Neural progenitor cell (in vitro differentiated cells): ENCODE measurements around the gene VTA1. TPM values are rescaled to one million over a fixed set of nuclear protein-coding genes. Genes with fewer than 3 reads are reported as not detected.

Experiments
- DNase-seq: peaks from one replicate; pipeline ENCODE4 v3.0.0-alpha.2; 2016; ENCODE audit warnings: low spot score
- H2AFZ ChIP-seq: fragments of 200-600 bp; sonication (generic); replicated peaks from 2 replicates; pipeline ENCODE4 v1.6.1; 2016; ENCODE audit warnings: antibody characterized with exemption
- H3F3A ChIP-seq: fragments of 200-600 bp; sonication (generic); 2 replicates; pipeline ENCODE4 v1.6.1; 2016; ENCODE audit warnings: antibody characterized with exemption, low read depth
- H3K27ac ChIP-seq: fragments of 200-600 bp; sonication (generic); 2 replicates; pipeline ENCODE4 v1.5.1; 2016; ENCODE audit warnings: mild to moderate bottlenecking
- H3K27me3 ChIP-seq: fragments of 200-600 bp; sonication (generic); 2 replicates; pipeline ENCODE4 v1.6.1; 2016; ENCODE audit warnings: mild to moderate bottlenecking, moderate library complexity
- H3K36me3 ChIP-seq: fragments of 200-600 bp; sonication (generic); 2 replicates; pipeline ENCODE4 v1.5.1; 2016
- H3K4me1 ChIP-seq: fragments of 200-600 bp; sonication (generic); 2 replicates; pipeline ENCODE4 v1.6.1; 2016; ENCODE audit warnings: mixed run types
- H3K4me2 ChIP-seq: fragments of 200-600 bp; sonication (generic); 2 replicates; pipeline ENCODE4 v1.6.1; 2016
- H3K4me3 ChIP-seq: fragments of 200-600 bp; sonication (generic); 2 replicates; pipeline ENCODE4 v1.5.1; 2016
- H3K79me2 ChIP-seq: fragments of 200-600 bp; sonication (generic); 2 replicates; pipeline ENCODE4 v1.6.1; 2016; ENCODE audit warnings: low read depth
- H3K9ac ChIP-seq: fragments of 200-600 bp; sonication (generic); 2 replicates; pipeline ENCODE4 v1.6.1; 2016
- H3K9me3 ChIP-seq: fragments of 200-600 bp; sonication (generic); 2 replicates; pipeline ENCODE4 v1.5.1; 2016; ENCODE audit warnings: low read depth
- H4K20me1 ChIP-seq: fragments of 200-600 bp; sonication (generic); 2 replicates; pipeline ENCODE4 v1.6.1; 2016; ENCODE audit warnings: low read depth
- H3K27ac Mint-ChIP-seq: 3 replicates; pipeline ENCODE4 v1.8.0; 2021; ENCODE audit warnings: mixed read lengths
- H3K27me3 Mint-ChIP-seq: 2 replicates; pipeline ENCODE4 v1.8.0; 2022; ENCODE audit warnings: low read depth, mild to moderate bottlenecking, inconsistent platforms, moderate library complexity, mixed read lengths; ENCODE audit not compliant: insufficient read depth
- H3K36me3 Mint-ChIP-seq: 3 replicates; pipeline ENCODE4 v1.8.0; 2021; ENCODE audit warnings: mixed read lengths
- H3K4me1 Mint-ChIP-seq: 3 replicates; pipeline ENCODE4 v1.8.0; 2021; ENCODE audit warnings: mixed read lengths
- H3K4me3 Mint-ChIP-seq: 3 replicates; pipeline ENCODE4 v1.8.0; 2021; ENCODE audit warnings: mild to moderate bottlenecking, moderate library complexity, mixed read lengths
- H3K9me3 Mint-ChIP-seq: 3 replicates; pipeline ENCODE4 v1.8.0; 2020; ENCODE audit warnings: mixed read lengths
- CTCF ChIP-seq: fragments of 200-600 bp; sonication (generic); IDR thresholded peaks from 2 replicates; pipeline ENCODE4 v1.5.1; 2017; ENCODE audit warnings: antibody characterized with exemption, mild to moderate bottlenecking
- EZH2 ChIP-seq: fragments of 200-600 bp; sonication (generic); IDR thresholded peaks from 2 replicates; pipeline ENCODE4 v1.6.1; 2017; ENCODE audit warnings: antibody characterized with exemption, mild to moderate bottlenecking, moderate library complexity
- EZH2phosphoT487 ChIP-seq: fragments of 200-600 bp; sonication (generic); IDR thresholded peaks from 2 replicates; pipeline ENCODE4 v1.6.1; 2017; ENCODE audit warnings: antibody characterized with exemption
- total RNA-seq: library from RNA; depleted of rRNA; stranded (reverse); fragments of >200 nt; gene quantifications from 2 replicates; pipeline ENCODE4 v1.2.3, GENCODE V29; 2015; ENCODE audit warnings: low replicate concordance

VTA1 gene
- total RNA-seq, 1 donor from 2014 or later: 92.6 TPM

- H3K4me1 ChIP-seq: no peaks in the 10 kb centered on the region
- peaks cover 12% of the 10 kb centered on the region for H3K36me3 ChIP-seq
- no peaks in the 10 kb centered on the region for H3K79me2 ChIP-seq
- DNase-seq: no peak
- Mint-ChIP-seq H3K9me3 (no peaks in the 10 kb centered on the region), H3K4me1 (no peaks in the 10 kb centered on the region), H3K27me3 (no peaks in the 10 kb centered on the region), H3K4me3 (no peak overlapping the region), H3K36me3 (peaks cover 17% of the 10 kb centered on the region), H3K27ac (no peak overlapping the region)
- H4K20me1 ChIP-seq: no peaks in the 10 kb centered on the region
- TF ChIP-seq EZH2: no peak
- no peak for TF ChIP-seq CTCF
- TF ChIP-seq EZH2phosphoT487: no peak
- no peak overlapping the region for H3K4me3 ChIP-seq
- no peaks in the 10 kb centered on the region for H3K9me3 ChIP-seq
- no peaks in the 10 kb centered on the region for H3F3A ChIP-seq
- H3K4me2 ChIP-seq: no peak overlapping the region
- no peak overlapping the region for H2AFZ ChIP-seq
- H3K27me3 ChIP-seq: no peaks in the 10 kb centered on the region
- no peak overlapping the region for H3K9ac ChIP-seq
- H3K27ac ChIP-seq: no peak overlapping the region
These were observed 24.3 kb downstream of the VTA1 start for GRCh38 chr6:142171351-142171750.

- no peaks in the 10 kb centered on the region for H3K4me1 Mint-ChIP-seq
- H3K27ac ChIP-seq: no peak overlapping the region
- no peaks in the 10 kb centered on the region for H3K27me3 Mint-ChIP-seq
- TF ChIP-seq EZH2phosphoT487: no peak
- TF ChIP-seq CTCF: no peak
- H3K9me3 Mint-ChIP-seq: no peaks in the 10 kb centered on the region
- no peak for DNase-seq
- no peaks in the 10 kb centered on the region for H4K20me1 ChIP-seq
- no peaks in the 10 kb centered on the region for H3K9me3 ChIP-seq
- no peak overlapping the region for H2AFZ ChIP-seq
- no peak overlapping the region for H3K27ac Mint-ChIP-seq
- peaks cover 20% of the 10 kb centered on the region for H3K36me3 Mint-ChIP-seq
- no peaks in the 10 kb centered on the region for H3K4me1 ChIP-seq
- peaks cover 12% of the 10 kb centered on the region for H3K36me3 ChIP-seq
- no peak overlapping the region for H3K4me3 Mint-ChIP-seq
- no peaks in the 10 kb centered on the region for H3K79me2 ChIP-seq
- no peak overlapping the region for H3K4me2 ChIP-seq
- H3F3A ChIP-seq: no peaks in the 10 kb centered on the region
- no peaks in the 10 kb centered on the region for H3K27me3 ChIP-seq
- H3K4me3 ChIP-seq: no peak overlapping the region
- H3K9ac ChIP-seq: no peak overlapping the region
These were observed 25.7 kb downstream of the VTA1 start for GRCh38 chr6:142172758-142173157.

- Histone ChIP-seq H2AFZ (no peak overlapping the region), H3K4me1 (no peaks in the 10 kb centered on the region), H3K79me2 (no peaks in the 10 kb centered on the region), H3K9me3 (no peaks in the 10 kb centered on the region), H3K27ac (no peak overlapping the region), H3K4me3 (no peak overlapping the region), H3F3A (no peaks in the 10 kb centered on the region), H4K20me1 (no peaks in the 10 kb centered on the region), H3K4me2 (no peak overlapping the region), H3K36me3 (peaks cover 7% of the 10 kb centered on the region), H3K9ac (no peak overlapping the region), H3K27me3 (no peaks in the 10 kb centered on the region)
- H3K27ac Mint-ChIP-seq: no peak overlapping the region
- TF ChIP-seq EZH2phosphoT487 (no peak), CTCF (no peak), EZH2 (no peak)
- H3K9me3 Mint-ChIP-seq: no peaks in the 10 kb centered on the region
- H3K4me1 Mint-ChIP-seq: no peaks in the 10 kb centered on the region
- DNase-seq: no peak
- peaks cover 23% of the 10 kb centered on the region for H3K36me3 Mint-ChIP-seq
- no peak overlapping the region for H3K4me3 Mint-ChIP-seq
- H3K27me3 Mint-ChIP-seq: no peaks in the 10 kb centered on the region
These were observed 26.9 kb downstream of the VTA1 start for GRCh38 chr6:142173980-142174379.
